HG02970 (cell line): ENCODE data around the gene EFCAB6.

Source experiments
- ATAC-seq: cut with Tn5 transposase; IDR thresholded peaks from one replicate; pipeline ENCODE4 v1.9.1; 2021; ENCODE audit warnings: mild to moderate bottlenecking, moderate library complexity, moderate number of reproducible peaks; ENCODE audit not compliant: unreplicated experiment, low FRiP score

Gene EFCAB6

DNA sequence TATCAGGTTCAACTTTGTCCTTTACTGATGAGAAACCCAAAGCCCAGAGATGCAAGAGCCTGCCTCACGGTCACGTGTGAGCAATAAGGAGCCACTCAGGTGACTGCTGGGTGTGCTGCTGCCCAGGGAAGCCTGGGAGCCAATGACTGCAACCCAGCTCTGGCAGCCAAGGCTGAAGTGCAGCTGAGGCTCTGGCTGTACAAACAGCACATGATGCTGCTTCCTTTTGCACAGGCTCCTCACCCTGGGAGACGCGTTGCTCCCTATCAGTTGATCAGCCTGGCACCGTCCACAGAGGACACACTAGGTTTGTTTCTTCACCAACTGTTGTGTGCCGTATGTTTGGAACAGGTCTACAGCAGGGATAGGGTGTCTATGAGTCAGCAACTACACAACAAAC, 168.7 kb downstream of the EFCAB6 start:
- no peak for ATAC-seq

DNA sequence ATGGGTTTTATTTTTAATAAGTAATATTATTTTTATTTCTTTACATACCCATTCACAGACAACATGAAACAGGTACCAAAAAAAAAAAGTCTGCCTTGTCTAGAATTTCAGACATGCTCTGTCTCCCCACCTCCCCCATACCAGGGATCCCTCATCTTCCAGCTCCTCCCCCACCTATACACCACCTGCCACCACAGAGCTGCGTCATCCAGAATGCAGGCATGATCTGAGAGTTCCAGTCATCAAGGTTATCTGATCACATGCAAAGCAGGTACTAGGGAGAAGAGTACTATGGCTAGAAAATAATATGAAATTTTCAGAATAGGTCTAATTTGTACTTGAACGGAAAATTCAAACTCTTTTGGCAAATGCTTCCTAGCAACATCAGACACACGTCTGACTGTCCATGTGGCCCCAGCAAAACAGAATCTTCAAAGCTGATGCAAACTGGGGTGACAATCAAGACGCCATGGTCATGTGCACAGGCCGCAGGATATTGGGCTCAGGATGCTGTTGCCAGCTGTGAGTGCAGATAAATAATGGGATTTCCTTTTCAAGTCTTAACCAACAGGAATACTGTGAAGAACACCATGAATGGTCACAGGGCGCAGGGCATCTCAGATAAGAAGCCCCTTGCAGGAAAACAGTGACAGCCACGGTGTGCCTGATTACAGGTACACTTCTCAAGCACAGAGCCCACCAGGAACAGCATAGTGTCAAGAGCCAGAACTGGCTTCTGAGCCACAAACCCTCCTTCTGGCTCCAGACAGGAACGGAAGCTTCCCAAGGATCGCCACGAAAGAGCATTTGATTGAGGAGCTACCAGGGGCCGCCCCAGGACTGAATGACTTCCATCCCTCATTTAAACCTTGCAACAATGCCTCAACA, 169.5 kb downstream of the EFCAB6 start:
- no peak for ATAC-seq

- no peak for ATAC-seq
Observed at GRCh38 chr22:43639228-43639948, 172.7 kb downstream of the EFCAB6 start.

- ATAC-seq = no peak
Observed at GRCh38 chr22:43637275-43638260, 174.5 kb downstream of the EFCAB6 start.

DNA sequence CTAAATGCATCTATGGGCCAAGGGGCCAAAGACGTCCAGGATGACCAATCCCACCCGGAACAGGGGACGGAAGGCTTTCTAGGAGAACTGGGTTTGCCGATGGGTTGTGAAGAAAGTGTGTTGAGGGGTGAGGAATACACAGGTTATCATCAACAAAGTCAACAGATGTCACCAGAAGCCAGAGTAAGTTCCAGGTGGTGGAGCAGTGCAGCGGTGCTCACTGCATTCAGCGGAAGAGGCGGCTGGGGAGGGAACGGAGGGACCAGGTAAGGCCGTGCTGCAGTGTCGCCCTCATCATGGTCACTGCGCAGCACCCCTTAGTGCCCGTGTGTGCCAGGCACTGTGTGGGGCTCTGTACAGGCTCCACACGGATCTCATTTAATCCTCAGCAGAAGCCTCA, 176.0 kb downstream of the EFCAB6 start:
- no peak for ATAC-seq

DNA sequence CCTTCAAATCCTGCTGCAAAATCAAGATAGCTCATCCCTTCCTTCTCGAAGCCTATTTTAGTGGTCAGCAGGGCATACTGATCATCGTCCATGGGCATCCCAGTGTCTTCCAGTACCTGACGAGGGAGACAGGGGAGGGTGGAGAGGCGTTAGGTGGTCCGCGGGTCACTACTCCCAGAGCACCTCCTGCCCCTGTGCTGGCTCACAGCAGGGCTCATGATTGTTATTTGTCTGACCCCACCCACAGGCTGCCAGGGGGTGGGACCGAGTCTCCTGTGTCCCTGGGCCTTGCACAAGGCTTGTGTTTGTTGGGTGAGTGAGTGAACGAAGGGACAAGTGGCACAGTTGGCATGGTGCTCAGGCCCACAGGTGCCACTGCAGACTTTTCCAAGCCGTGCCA, 177.0 kb downstream of the EFCAB6 start:
- ATAC-seq = no peak

GRCh38 chr22:43634316-43634715, 177.8 kb downstream of the EFCAB6 start:
- ATAC-seq = no peak

DNA sequence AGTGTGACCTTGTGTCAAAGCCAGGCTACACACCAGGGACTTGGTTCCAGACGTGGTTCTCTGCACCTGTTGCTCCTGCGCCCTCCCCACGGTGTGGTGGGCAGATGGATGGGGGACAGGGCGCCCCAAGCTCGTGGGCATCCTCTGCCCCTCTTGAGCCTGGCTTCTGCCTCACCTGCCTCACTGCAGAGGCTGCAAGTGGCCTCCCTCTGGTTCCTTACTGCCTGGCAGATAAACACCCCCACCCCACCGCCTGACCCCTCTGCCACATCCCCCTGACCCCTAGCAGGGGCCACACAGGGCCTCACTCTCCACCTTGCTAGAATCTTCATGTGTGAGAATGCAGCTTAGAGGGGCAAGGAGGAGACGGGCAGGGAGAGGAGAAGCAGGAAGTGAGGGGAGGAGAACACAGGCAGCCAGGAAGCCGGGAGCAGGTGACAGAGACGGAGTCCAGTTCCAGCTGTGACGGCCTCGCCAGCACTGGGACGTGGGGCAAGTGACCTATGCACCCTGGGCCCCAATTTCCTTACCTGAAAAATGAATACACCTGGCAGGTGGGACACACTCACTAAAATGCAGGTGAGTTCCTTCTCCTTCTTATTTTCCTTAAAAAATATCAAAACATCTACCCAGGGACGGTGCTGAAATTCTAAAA, 178.3 kb downstream of the EFCAB6 start:
- no peak for ATAC-seq

DNA sequence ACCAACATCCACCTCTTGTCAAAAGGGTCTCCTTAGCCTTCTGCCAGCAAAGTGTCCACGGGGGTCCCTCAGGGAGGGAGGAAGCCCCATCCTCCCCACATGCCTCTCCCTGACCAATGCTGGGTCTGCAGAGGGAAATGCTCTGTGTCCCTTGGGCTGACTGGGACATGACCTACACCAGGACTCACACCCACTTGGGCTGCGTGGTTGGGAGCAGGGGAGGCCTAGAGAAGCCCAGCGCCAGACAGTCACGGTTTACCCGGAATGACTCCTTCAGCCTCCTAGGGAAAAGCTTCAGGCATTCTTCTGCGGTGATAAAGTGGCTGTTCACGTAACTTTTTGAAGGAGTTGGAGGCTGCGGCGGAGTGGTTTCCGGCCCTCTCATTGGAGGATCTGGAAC, 180.3 kb downstream of the EFCAB6 start:
- ATAC-seq = no peak

DNA sequence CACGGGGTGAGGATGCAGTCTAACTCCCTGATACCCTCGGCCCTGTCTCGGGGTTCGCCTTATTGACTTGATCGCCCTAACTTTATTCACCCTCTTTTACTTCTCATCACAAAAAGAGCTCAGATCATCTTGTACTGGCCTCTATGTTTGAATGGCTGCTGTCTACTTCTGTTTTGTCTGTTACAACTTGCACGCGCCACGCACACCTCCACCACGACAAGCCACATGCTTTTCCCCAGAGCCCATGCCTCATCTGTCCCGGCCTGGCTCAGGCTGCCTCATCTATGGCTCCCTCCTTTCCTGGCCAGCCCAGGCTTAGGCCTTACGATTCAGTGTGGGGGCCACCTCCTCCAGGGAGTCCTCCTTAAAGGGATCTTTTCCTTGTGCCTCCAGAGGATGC, 180.9 kb downstream of the EFCAB6 start:
- ATAC-seq = no peak

DNA sequence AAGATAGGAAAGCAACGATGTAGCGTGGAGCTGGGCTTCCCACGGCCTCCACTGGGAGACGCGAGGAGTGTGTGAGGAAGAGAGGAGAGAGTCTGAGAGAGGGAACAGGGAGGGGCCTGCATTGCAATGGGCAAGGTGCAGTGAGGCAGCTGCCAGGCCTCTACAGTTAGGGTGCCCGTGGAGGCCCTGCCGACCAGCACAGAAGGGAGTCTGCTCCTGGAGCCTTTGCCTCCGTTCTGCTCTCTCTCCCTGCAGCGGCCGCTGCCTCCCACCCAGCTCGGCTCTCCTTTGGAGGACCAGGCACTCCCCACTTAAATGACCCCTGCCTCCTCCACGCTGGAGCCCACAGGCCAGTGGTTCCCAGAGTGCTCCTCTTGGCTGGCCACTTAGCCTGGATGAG, 181.7 kb downstream of the EFCAB6 start:
- ATAC-seq = no peak

DNA sequence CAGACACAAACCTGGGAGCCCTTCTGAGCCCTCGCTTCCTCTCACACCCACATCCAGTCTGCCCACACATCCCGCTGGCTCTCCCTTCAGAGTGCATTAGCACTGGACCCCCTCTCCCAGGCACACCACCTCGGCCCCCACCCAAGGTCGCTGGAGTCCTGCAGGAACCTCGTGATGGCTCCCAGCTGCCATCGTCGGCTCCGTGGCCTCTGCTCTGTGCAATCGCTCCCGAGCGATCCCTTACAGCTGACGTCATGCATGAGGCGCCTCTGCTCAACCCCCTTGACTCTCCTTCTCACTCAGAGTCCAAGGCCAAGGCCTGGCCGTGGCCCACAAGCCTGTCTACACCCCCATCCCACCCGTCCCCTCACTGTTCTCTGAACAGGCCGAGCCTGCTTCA, 183.9 kb downstream of the EFCAB6 start:
- no peak for ATAC-seq

GRCh38 chr22:43627485-43628213, 184.5 kb downstream of the EFCAB6 start:
- ATAC-seq = no peak

DNA sequence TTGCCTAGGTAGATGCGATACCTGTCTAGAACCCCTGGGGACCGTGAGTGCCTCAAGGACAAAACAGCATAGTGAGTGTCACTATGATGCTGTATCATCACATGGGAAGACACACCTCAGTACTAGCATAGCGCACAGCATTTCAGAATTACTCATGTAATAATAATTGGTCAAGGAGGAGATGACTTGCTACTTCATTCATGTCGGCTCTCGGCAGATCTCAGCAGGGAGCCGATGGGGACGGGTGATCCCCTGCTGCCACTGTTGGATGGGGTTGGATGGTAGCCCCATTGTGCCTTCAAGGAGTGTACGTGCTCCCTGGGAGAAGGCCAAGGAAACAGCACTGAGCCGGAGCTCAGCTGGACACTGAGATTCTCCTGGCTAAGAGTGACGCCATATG, 186.9 kb downstream of the EFCAB6 start:
- no peak for ATAC-seq

DNA sequence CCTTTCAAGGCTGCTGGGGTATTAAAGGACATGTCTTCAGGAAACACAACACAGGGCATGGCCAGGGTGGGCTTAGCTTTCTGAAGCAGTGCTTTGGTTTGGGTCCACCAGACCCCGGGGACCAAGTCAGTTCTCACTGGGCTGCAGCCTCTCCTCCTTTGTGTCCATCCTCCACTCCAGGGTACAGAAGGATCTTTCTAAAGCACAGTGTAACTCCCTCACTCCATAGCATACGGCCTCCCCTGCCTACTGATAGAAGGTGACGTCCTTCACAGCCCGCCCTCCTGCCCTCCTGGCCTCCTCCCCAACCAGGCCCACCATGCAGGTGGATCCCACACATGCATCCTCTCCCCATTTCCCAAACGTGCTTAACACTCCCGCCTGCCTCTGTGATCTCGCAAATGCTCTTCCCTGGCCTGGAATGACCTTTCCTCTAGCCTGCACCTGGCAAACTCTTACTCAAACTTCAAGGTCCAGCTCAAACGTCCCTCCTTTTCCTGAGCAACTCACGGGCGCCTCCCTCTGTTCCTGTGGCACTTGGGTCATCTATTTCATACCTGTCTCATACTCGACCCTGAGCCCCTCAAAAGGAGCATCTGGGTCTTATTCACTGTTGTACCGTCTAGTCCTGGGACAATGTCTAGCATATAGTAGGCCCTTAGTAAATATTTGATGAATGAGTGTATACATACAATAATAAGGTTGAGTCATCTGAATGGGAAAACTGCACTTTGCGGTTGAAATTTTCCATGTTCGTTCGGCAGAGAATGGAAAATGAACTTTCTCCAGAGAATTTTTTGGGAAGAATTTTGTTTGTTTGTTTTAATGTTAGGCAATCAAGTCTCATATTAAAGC, 187.7 kb downstream of the EFCAB6 start:
- no peak for ATAC-seq

GRCh38 chr22:43622886-43623285, 189.2 kb downstream of the EFCAB6 start:
- no peak for ATAC-seq

GRCh38 chr22:43620197-43620596, 191.9 kb downstream of the EFCAB6 start:
- ATAC-seq = no peak

DNA sequence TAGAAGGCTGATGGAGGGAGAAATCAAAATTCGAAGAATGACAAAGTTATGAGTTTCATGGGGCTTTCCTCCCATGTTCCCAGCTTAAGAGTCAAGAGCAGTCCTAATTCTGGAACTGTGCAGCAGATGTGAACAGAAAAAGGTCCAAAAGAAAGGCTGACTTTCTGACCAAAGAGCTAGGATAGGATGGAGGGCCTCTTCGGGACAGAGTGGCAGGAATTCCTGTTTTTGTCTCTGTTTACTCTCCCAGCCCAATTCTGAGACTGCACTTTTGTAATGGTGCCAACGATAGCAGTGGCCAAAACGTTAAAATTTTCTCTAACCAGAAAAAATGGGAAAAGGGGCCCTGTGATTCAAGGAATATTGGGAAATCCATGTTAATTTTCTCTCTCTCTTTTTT, 193.6 kb downstream of the EFCAB6 start:
- ATAC-seq = no peak

- no peak for ATAC-seq
Observed at GRCh38 chr22:43616645-43617044, 195.5 kb downstream of the EFCAB6 start.
